GM21360 (cell line): ENCODE measurements around the gene MTUS2.

Experiments
- ATAC-seq: cut with Tn5 transposase; IDR thresholded peaks from one replicate; pipeline ENCODE4 v1.9.1; 2021; ENCODE audit warnings: mild to moderate bottlenecking, moderate library complexity; ENCODE audit not compliant: unreplicated experiment

The MTUS2 gene

DNA sequence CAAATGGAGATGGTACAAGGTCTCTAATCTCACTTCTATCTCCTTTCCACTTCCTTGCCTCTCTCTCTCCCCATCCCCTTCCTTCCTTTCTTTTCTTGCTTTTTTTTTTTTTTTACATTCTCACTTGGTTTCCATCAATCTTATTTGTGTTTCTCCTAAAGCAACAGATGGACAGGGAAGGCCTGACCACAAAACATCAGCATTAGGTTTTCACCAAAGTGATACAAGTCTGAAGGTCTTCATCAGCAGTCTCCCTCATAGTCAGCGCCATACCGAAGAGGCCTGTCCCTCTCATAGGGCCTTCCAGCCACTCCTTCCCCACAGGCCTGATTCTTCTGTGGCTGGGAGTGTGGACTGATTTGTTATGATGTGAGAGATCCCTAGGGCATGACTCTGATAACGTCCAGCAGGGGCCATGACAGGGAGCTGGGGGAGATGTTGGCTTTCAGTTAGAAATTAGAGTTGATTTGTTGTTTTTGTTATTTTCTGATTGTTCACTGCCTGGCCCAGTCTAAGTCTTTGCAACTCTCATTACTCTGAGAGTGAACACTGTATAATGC, 616.7 kb downstream of the MTUS2 start:
- no peak for ATAC-seq

GRCh38 chr13:29438769-29439168, 618.6 kb downstream of the MTUS2 start:
- no peak for ATAC-seq

- ATAC-seq: no peak
Measured at GRCh38 chr13:29439601-29440388, 619.7 kb downstream of the MTUS2 start.

- no peak for ATAC-seq
Measured at GRCh38 chr13:29441306-29441705, 621.2 kb downstream of the MTUS2 start.

- ATAC-seq: no peak
Measured at GRCh38 chr13:29446016-29446415, 625.9 kb downstream of the MTUS2 start.

DNA sequence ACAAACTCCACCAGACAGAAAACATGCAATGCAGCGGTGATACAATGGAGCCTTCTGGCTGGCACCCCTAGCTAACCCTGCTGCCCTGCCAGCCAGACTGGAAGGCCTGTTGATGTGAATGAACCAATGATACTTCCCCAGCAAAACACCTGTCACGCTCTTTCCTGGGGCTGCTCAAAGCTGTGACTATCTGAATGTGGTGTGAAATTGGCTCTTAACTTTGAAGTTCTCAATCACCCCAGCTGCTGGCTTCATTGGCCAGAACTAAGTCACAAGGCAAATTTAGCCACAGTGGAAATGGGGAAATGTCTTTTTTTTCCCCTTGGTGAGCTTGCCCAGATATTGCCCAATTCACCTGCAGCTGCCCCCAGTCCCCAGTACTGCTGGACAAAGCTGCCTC, 628.0 kb downstream of the MTUS2 start:
- no peak for ATAC-seq

DNA sequence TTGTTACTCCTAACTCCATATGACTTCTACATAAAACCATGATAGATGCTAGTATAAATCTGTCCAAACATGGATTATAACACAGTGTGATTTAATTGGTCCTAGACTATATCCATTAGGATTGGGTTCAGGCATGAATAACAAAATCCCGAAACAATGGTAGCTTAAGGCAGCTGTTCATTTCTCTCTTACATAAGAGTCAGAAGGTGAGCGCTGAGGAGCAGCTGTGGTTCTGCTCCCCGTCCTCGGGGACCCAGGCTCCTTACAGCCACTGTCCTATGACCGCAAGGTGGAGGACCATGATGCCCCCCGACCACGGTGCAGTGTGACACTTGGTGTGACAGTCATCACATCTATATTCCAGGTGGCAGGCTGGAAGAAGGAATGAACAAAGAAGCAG, 629.6 kb downstream of the MTUS2 start:
- ATAC-seq: no peak

DNA sequence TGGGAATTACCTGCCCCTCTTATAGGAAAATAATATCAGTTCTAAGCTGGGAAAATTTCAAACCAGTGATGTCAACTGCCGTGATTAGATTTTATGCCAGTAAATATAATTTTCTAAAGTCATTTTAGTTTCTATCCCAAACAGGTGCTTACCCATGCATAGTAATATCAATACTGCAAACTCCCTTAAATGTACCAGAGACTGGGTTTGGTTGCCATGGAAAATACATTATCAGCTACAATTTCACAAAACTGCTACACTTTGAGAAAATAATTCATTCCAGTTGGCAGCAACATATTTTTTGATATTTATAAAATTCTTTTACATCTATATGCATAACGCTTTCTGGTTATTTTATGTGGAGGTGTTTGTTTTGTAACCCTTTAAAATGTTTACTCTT, 631.8 kb downstream of the MTUS2 start:
- no peak for ATAC-seq

DNA sequence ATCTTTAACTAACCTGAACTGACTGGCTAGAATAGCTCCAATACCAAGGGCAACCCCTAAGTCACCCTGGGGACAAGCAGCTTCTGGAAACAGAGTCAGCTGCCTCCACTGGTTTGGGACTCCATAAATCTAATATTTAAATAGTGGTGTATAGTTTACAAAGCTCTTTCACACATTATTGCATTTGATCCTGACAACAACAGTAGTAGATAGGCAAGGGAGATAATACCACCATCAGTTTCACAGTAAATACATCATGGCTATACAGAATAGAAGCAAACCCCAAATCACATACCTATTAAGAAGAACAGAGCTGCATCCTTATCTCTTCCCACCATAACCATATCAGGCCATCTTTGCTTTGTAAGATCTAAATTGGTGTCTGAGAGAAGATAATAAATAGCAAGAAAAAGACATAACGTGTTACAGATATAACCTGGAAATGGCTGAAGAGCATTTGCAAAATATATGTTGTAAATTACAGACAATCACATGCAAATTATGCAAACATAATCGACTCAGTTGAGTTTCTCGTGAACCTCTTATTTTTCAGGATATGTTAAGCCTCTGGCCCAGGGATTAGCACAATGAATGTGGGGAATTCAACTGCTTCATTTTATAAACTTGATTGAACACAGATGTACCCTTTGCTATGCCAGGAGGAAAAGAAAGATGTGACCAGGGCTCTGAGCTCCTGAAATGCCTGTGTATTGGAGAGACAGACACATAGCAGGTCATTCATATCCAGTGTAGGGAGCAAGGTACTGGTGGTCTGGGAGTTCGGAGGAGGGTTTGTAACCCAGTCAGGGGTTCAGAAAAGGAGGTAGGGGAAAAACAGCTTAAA, 632.9 kb downstream of the MTUS2 start:
- ATAC-seq: no peak

GRCh38 chr13:29453617-29454011, 633.5 kb downstream of the MTUS2 start:
- ATAC-seq: no peak

DNA sequence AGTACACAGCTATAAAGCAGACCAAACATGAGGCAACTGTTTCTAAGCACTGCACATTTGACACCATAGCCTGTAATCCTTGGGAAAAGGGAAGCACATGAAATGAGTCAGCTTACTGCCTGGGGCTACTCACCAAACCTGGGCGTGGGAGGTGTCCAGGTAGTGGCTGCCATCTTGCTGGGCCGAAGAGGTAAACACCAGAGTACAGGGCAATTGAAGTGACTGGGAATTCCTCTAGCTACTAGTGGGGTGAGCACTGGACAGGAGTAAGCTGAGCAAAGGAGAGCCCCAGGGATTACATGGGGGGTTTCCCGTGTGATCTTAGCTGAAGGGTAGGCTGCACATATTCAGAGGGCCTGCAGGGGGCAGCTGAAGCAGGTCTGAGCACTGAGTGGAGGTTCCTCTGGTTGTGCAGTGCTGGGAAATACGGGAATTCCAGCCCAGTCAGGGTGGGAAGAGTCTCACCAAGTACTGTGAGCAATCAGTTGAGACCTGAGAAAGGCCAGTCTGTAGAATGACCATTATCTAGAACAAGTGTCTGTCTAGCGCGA, 634.9 kb downstream of the MTUS2 start:
- ATAC-seq: peak; percentile 83

- no peak for ATAC-seq
Measured at GRCh38 chr13:29456419-29456818, 636.3 kb downstream of the MTUS2 start.

- ATAC-seq: no peak
Measured at GRCh38 chr13:29457299-29457698, 637.2 kb downstream of the MTUS2 start.

GRCh38 chr13:29458419-29458818, 638.3 kb downstream of the MTUS2 start:
- ATAC-seq: no peak

DNA sequence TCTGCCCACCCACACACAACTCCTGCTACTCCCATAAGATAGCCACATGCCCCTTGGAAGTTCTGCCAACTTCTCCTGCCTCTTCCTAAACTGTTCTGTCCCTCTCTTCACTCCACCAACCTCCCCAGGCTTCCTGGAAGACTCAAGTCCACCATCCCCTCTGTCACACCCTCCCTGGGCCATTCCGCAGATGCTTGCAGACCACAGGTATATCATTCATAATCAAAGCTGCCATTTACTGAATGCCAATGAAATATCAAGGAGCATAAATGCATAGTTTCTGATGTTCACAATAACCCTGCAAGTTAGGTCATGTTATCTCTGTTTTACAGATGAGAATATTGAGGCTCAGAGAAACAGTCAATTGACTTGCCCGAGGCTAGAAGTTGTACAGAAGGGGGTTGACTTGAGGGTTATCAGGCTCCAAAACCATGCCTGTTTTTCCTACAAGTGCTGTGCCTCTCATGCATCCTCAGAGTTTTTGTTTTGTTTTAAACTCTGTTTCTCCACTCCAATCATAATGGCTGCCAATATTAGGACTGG, 639.7 kb downstream of the MTUS2 start:
- no peak for ATAC-seq

- ATAC-seq: no peak
Measured at GRCh38 chr13:29464105-29464679, 644.1 kb downstream of the MTUS2 start.

DNA sequence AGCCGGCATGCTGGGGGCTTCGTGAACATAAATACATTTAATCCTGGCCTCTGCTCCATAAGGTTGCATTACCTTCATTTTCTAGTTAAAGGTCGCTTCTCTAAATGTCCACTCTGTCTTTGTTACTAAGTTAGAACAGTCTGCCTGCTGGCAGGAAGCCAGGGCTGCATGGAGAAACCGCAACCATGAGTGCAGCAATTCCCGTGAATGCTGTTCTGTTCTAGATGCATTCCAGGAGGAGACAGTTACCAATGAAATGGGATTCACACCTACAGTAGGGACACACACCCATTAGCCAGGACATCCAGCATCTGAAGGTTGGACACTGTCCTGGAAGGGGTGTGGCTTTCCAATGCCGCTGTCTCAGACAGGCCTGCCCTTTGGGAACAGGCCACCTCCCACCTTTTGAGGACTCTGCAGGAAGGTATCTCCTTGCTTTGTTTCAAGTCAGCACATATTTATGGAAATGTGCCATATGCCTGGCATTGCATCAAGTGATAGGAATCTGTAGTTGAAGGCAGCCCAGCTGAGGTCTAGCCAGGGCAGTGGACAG, 645.7 kb downstream of the MTUS2 start:
- no peak for ATAC-seq

DNA sequence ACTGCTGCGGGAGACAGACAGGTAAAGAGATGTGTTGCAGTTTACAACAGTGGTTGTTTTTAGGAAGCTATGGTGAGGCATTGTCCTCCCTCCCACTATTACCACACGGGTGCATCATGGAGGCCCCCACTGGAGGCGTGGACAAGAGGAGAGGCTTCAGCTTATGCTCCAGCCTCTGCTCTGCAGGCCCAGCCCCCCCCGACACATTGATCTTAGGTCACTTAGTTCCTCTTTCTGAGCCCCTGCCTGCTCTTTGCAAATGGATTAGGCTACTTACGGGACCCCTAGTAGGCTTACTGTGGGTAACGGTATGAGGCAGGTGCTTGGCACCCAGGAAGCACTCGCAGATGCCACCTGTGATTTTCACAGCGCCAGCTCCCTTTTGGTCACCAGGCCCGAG, 651.4 kb downstream of the MTUS2 start:
- ATAC-seq: no peak

DNA sequence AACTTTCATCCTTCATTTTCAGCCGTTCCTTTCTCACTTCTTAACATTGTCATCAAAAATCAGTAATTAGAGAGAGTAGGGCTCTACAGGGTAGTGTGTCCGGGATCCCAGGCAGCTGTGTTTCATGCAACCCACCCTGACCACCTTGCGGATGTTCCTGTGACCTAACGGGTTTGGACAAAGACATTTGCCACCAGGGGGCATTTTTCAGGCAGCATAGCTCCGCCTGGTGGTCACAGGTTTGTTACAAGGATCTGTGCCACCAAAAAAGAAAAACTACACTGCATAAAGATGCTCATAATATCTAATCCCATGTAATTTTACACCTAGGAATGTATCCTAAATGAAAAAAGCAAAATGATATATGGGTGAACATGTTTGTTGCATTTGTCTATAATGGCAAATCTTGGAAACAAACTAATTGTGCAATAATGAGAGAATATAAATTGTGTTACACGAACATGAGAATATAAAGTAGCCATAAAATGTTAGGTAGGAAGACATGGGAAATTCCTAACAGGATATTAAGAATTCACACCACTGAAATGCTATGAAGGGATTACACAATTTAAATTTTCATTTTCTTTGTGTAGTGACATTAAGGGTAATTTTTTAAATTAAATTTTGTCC, 652.3 kb downstream of the MTUS2 start:
- ATAC-seq: no peak

GRCh38 chr13:29473166-29473565, 653.0 kb downstream of the MTUS2 start:
- ATAC-seq: no peak
